H1 (cell line): ENCODE data around the gene SH3PXD2A. TPM values are rescaled to one million over a fixed set of nuclear protein-coding genes. Genes with fewer than 3 reads are reported as not detected.

ENCODE experiments used
- CTCF ChIA-PET: fragments of 300-600 bp; sonication (Branson Sonifier 250); formaldehyde crosslinking; loops from one replicate; lab custom pipeline; 2021; ENCODE audit not compliant: partially characterized antibody; lab: Charles Lee
- POLR2A ChIA-PET: fragments of 300-600 bp; sonication (Branson Sonifier 250); formaldehyde crosslinking; loops from one replicate; lab custom pipeline; 2021; ENCODE audit warnings: inconsistent platforms; ENCODE audit not compliant: partially characterized antibody; lab: Charles Lee
- DNase-seq, 2 experiments: peaks; one replicate each; pipeline versions ENCODE4 v3.0.0 to v3.0.0-alpha.2; 2010 to 2022; ENCODE audit warnings: low spot score in 2 of 2, low read depth in 1 of 2, mixed read lengths in 1 of 2
- FAIRE-seq: peaks from 2 replicates; lab custom pipeline; 2011; peaks lifted over from hg19 to GRCh38; lab: Jason Lieb, UNC
- H2AFZ ChIP-seq: 2 replicates; pipeline ENCODE4 v1.8.1; 2012; ENCODE audit warnings: low read length, inconsistent platforms
- H2AK5ac ChIP-seq: 2 replicates; pipeline ENCODE4 v1.6.1; 2013; ENCODE audit warnings: low read depth, low read length
- H2BK120ac ChIP-seq: replicated peaks from 2 replicates; pipeline ENCODE3; 2013; ENCODE audit warnings: low read depth, low read length, inconsistent platforms
- H2BK12ac ChIP-seq: 2 replicates; pipeline ENCODE4 v1.6.1; 2013; ENCODE audit warnings: low read depth, low read length
- H2BK15ac ChIP-seq: 2 replicates; pipeline ENCODE4 v1.6.1; 2013; ENCODE audit warnings: low read length
- H2BK20ac ChIP-seq: 2 replicates; pipeline ENCODE4 v1.6.1; 2013; ENCODE audit warnings: low read length
- H2BK5ac ChIP-seq: 2 replicates; pipeline ENCODE4 v1.6.1; 2013; ENCODE audit warnings: low read depth, low read length
- H3K14ac ChIP-seq: 2 replicates; pipeline ENCODE4 v1.6.1; 2013; ENCODE audit warnings: inconsistent platforms; ENCODE audit not compliant: insufficient read length
- H3K18ac ChIP-seq: 2 replicates; pipeline ENCODE4 v1.6.1; 2013; ENCODE audit warnings: low read length; ENCODE audit errors: extremely low read depth
- H3K23ac ChIP-seq: 2 replicates; pipeline ENCODE4 v1.6.1; 2013; ENCODE audit warnings: inconsistent platforms; ENCODE audit not compliant: insufficient read length
- H3K23me2 ChIP-seq: 2 replicates; pipeline ENCODE4 v1.6.1; 2013; ENCODE audit warnings: low read depth, low read length
- H3K27ac ChIP-seq: 2 replicates; pipeline ENCODE4 v1.6.1; 2011; ENCODE audit warnings: low read depth, low read length, inconsistent platforms
- H3K27me3 ChIP-seq, 4 experiments: replicated peaks in 1 of 4; 1 replicate in 1 of 4; 2 replicates in 3 of 4; pipeline versions ENCODE4 v1.6.1 to v1.8.1; 2011 to 2013; ENCODE audit warnings: low read length in 3 of 4, mild to moderate bottlenecking in 3 of 4, inconsistent platforms in 2 of 4, mixed read lengths in 2 of 4, moderate library complexity in 1 of 4; ENCODE audit not compliant: control insufficient read depth in 3 of 4, insufficient read depth in 3 of 4; ENCODE audit errors: extremely low read depth in 1 of 4
- H3K36me3 ChIP-seq, 4 experiments: 2 replicates each; pipeline versions ENCODE4 v1.6.1 to v1.8.1; 2011 to 2013; ENCODE audit warnings: mild to moderate bottlenecking in 4 of 4, low read length in 3 of 4, moderate library complexity in 2 of 4, control low read depth in 1 of 4, inconsistent platforms in 1 of 4; ENCODE audit not compliant: insufficient read depth in 4 of 4, control insufficient read depth in 2 of 4
- H3K4ac ChIP-seq: replicated peaks from 2 replicates; pipeline ENCODE3; 2013; ENCODE audit warnings: low read length, low read depth, mixed read lengths, inconsistent platforms; ENCODE audit not compliant: insufficient read length
- H3K4me1 ChIP-seq, 4 experiments: replicated peaks in 1 of 4; 1 replicate in 1 of 4; 2 replicates in 3 of 4; pipeline versions ENCODE4 v1.6.1 to v1.8.1; 2011 to 2013; ENCODE audit warnings: low read length in 3 of 4, inconsistent platforms in 2 of 4, mixed read lengths in 1 of 4; ENCODE audit not compliant: insufficient read depth in 4 of 4, control insufficient read depth in 3 of 4
- H3K4me2 ChIP-seq, 2 experiments: 2 replicates each; pipeline versions ENCODE4 v1.6.1 to v1.8.1; 2011 to 2013; ENCODE audit warnings: low read depth in 2 of 2, low read length in 2 of 2, control low read depth in 1 of 2, inconsistent platforms in 1 of 2, mild to moderate bottlenecking in 1 of 2; ENCODE audit not compliant: insufficient read depth in 1 of 2
- H3K4me3 ChIP-seq, 4 experiments: fragments of 200-600, 300-600 bp in 1 of 4; sonication (generic), shearing (Covaris generic), sonication (Bioruptor Twin) in 1 of 4; 2 replicates each; pipeline versions ENCODE4 v1.5.1 to v1.8.1; 2011 to 2016; ENCODE audit warnings: low read length in 4 of 4, low read depth in 3 of 4, control low read depth in 2 of 4, inconsistent platforms in 2 of 4, mild to moderate bottlenecking in 2 of 4, mixed read lengths in 1 of 4, moderate library complexity in 1 of 4; ENCODE audit not compliant: insufficient read depth in 2 of 4; ENCODE audit errors: extremely low read depth in 1 of 4
- H3K56ac ChIP-seq: replicated peaks from 2 replicates; pipeline ENCODE3; 2013; ENCODE audit warnings: low read depth, mild to moderate bottlenecking, mixed read lengths, low read length, inconsistent platforms; ENCODE audit not compliant: insufficient read length
- H3K79me1 ChIP-seq: 2 replicates; pipeline ENCODE4 v1.6.1; 2013; ENCODE audit warnings: low read depth, low read length, control low read depth
- H3K79me2 ChIP-seq, 2 experiments: 2 replicates each; pipeline versions ENCODE4 v1.6.1 to v1.8.1; 2012 to 2013; ENCODE audit warnings: low read length in 2 of 2, mild to moderate bottlenecking in 2 of 2, inconsistent platforms in 1 of 2; ENCODE audit not compliant: insufficient read depth in 2 of 2, control insufficient read depth in 1 of 2
- H3K9ac ChIP-seq, 4 experiments: replicated peaks in 1 of 4; 1 replicate in 1 of 4; 2 replicates in 3 of 4; pipeline versions ENCODE4 v1.6.1 to v1.8.1; 2011 to 2013; ENCODE audit warnings: low read depth in 3 of 4, low read length in 3 of 4, control low read depth in 2 of 4, mild to moderate bottlenecking in 2 of 4, moderate library complexity in 2 of 4, inconsistent platforms in 1 of 4; ENCODE audit errors: extremely low read depth in 1 of 4
- H3K9me3 ChIP-seq, 2 experiments: 2 replicates each; pipeline versions ENCODE4 v1.6.1 to v1.8.1; 2012 to 2013; ENCODE audit warnings: mild to moderate bottlenecking in 2 of 2, moderate library complexity in 2 of 2, control low read depth in 1 of 2, inconsistent platforms in 1 of 2, low read depth in 1 of 2, low read length in 1 of 2, mixed read lengths in 1 of 2; ENCODE audit not compliant: insufficient read depth in 2 of 2
- H4K20me1 ChIP-seq, 2 experiments: replicated peaks in 1 of 2; 2 replicates each; pipeline versions ENCODE3 to v1.8.1; 2011 to 2013; ENCODE audit warnings: inconsistent platforms in 2 of 2, low read length in 2 of 2, mild to moderate bottlenecking in 1 of 2; ENCODE audit not compliant: insufficient read depth in 2 of 2, control insufficient read depth in 1 of 2
- H4K5ac ChIP-seq: 2 replicates; pipeline ENCODE4 v1.6.1; 2013; ENCODE audit warnings: low read length, low read depth, mixed read lengths, inconsistent platforms; ENCODE audit not compliant: insufficient read length
- H4K8ac ChIP-seq: 2 replicates; pipeline ENCODE4 v1.8.0; 2013; ENCODE audit warnings: mild to moderate bottlenecking, moderate library complexity, low read length, inconsistent platforms; ENCODE audit not compliant: insufficient read depth; ENCODE audit errors: extremely low read depth
- H4K91ac ChIP-seq: replicated peaks from 2 replicates; pipeline ENCODE3; 2013; ENCODE audit warnings: low read length, mixed read lengths, inconsistent platforms; ENCODE audit not compliant: insufficient read length
- BRCA1 ChIP-seq: IDR thresholded peaks from 2 replicates; pipeline ENCODE4 v1.6.1; 2012; ENCODE audit warnings: low read depth, low read length, improper control_type of control experiment
- CEBPB ChIP-seq: IDR thresholded peaks from 2 replicates; pipeline ENCODE4 v1.6.1; 2012; ENCODE audit warnings: low read depth, low read length
- CHD2 ChIP-seq: IDR thresholded peaks from 2 replicates; pipeline ENCODE4 v1.6.1; 2012; ENCODE audit warnings: low read length, improper control_type of control experiment
- CREB1 ChIP-seq: IDR thresholded peaks from 2 replicates; pipeline ENCODE4 v1.6.1; 2012; ENCODE audit warnings: inconsistent platforms
- KDM1A ChIP-seq: fragments of 200-600, 300-600 bp; sonication (generic); IDR thresholded peaks from 2 replicates; pipeline ENCODE4 v1.7.1; 2016; ENCODE audit warnings: mild to moderate bottlenecking, low read length, borderline replicate concordance
- NRF1 ChIP-seq: IDR thresholded peaks from 2 replicates; pipeline ENCODE4 v1.6.1; 2011; ENCODE audit warnings: mild to moderate bottlenecking, low read depth, low read length, improper control_type of control experiment
- RBBP5 ChIP-seq: IDR thresholded peaks from 2 replicates; pipeline ENCODE4 v1.7.1; 2012; ENCODE audit warnings: low read depth, mild to moderate bottlenecking, inconsistent platforms, low read length, moderate library complexity, borderline replicate concordance
- RNF2 ChIP-seq: fragments of 200-900, 300-1000 bp; sonication (generic); IDR thresholded peaks from 2 replicates; pipeline ENCODE4 v1.7.1; 2016; ENCODE audit warnings: borderline replicate concordance, low read depth, mild to moderate bottlenecking, antibody characterized with exemption, low read length; ENCODE audit not compliant: poor library complexity, severe bottlenecking; ENCODE audit errors: missing control alignments
- SAP30 ChIP-seq: fragments of 300-600 bp; sonication (generic); IDR thresholded peaks from 2 replicates; pipeline ENCODE4 v1.7.1; 2012; ENCODE audit warnings: low read length, moderate library complexity, mild to moderate bottlenecking, inconsistent platforms; ENCODE audit not compliant: insufficient read depth, insufficient replicate concordance
- SUZ12 ChIP-seq: fragments of 200-600 bp; sonication (generic); IDR thresholded peaks from 2 replicates; pipeline ENCODE4 v1.6.1; 2012; ENCODE audit warnings: mild to moderate bottlenecking, inconsistent platforms, low read length, moderate library complexity, mixed read lengths
- TAF1 ChIP-seq: IDR thresholded peaks from 2 replicates; pipeline ENCODE4 v1.6.1; 2011; ENCODE audit warnings: mild to moderate bottlenecking, low read depth, low read length
- WGBS, 2 experiments: shearing (Covaris generic) in 1 of 2; methylation state at CpG; one replicate each; pipeline versions ENCODE4 v1.1.6 to v1.1.7; 2013 to 2015; ENCODE audit warnings: low lambda C conversion rate in 2 of 2, mixed read lengths in 2 of 2, inconsistent platforms in 1 of 2, low coverage in 1 of 2, missing lambda C conversion rate in 1 of 2; ENCODE audit not compliant: insufficient replicate concordance in 2 of 2, insufficient coverage in 1 of 2, insufficient read length in 1 of 2; ENCODE audit errors: extremely low coverage in 1 of 2, missing lambda C conversion rate in 1 of 2; 5-methylcytosine and 5-hydroxymethylcytosine counted together
- polyA plus RNA-seq, 7 experiments: library from polyadenylated mRNA; depleted of rRNA in 3 of 7; stranded (reverse) in 5 of 7; unstranded in 2 of 7; fragments of >200 nt in 5 of 7; fragments of 200-250 nt in 2 of 7; gene quantifications; 1 replicate in 5 of 7; 2 replicates in 1 of 7; 4 replicates in 1 of 7; pipeline versions ENCODE4 v1.2.1 to v1.2.3, GENCODE V29; 2011 to 2013; ENCODE audit warnings: missing spikeins in 2 of 7, mixed read lengths in 2 of 7
- total RNA-seq: library from RNA; stranded (reverse); fragmentation: NEBNext Ultra II Directional; extraction: Animal tissue kit (Norgen Biotek cat#: 25700); gene quantifications from 2 replicates; pipeline ENCODE4 v1.2.1, GENCODE V29; 2021

Gene SH3PXD2A
- total and polyA plus RNA-seq, 2 of the 8 experiments (the other 6 are each of a cell fraction or from before 2014, with no cell fraction given), result 5.4 to 16.3 TPM

GRCh38 chr10:103762162-103762561, 93.2 kb downstream of the SH3PXD2A start:
- Histone ChIP-seq H2BK20ac (no peak overlapping the region), H3K23ac (no peak overlapping the region), H3K27ac (no peak overlapping the region), H3K56ac (no peak overlapping the region), H4K91ac (no peak overlapping the region), H3K36me3 (no peaks in the 10 kb centered on the region), H3K4me3 (no peak overlapping the region), H4K20me1 (no peaks in the 10 kb centered on the region), H3K23me2 (no peaks in the 10 kb centered on the region; the same call in 1 of the 2 replicates), H3K4me1 (peaks cover 9 to 12% (median 10%) of the 10 kb centered on the region in 4 experiments), H3K79me2 (no peaks in the 10 kb centered on the region), H2BK5ac (no peak overlapping the region), H4K5ac (no peak overlapping the region), H3K4ac (no peak overlapping the region), H4K8ac (no peak overlapping the region), H3K27me3 (no peaks in the 10 kb centered on the region), H3K18ac (no peak overlapping the region), H3K79me1 (no peaks in the 10 kb centered on the region), H3K9ac (no peak overlapping the region), H3K14ac (no peak overlapping the region), H2AK5ac (no peak overlapping the region), H2BK15ac (no peak overlapping the region), H2BK120ac (no peak overlapping the region), H3K4me2 (no peak overlapping the region), H2AFZ (no peak overlapping the region), H3K9me3 (no peaks in the 10 kb centered on the region), H2BK12ac (no peak overlapping the region)
- DNase-seq (no peak), FAIRE-seq (no peak)
- ChIA-PET CTCF (interaction anchor here (1.0 to 3.5 kb wide), 5 partner anchors 8 to 50 kb away, joined by 4 to 16 read pairs (median 4); no protein-coding TSS in a partner anchor), POLR2A (no interaction called here)
- 96% methylated on average over 4 of the region's 4 CpGs; no CpG with 5 or more reads in 1 of the 2 experiments for WGBS, 2 experiments
- TF ChIP-seq BRCA1 (no peak), NRF1 (no peak), KDM1A (no peak), TAF1 (no peak), RNF2 (no peak), CEBPB (no peak), RBBP5 (no peak), SUZ12 (no peak), SAP30 (no peak), CHD2 (no peak), CREB1 (no peak)
